Cardiac muscle cell (in vitro differentiated cells and primary cell): ENCODE measurements around the gene P2RX7. TPM values are rescaled to one million over a fixed set of nuclear protein-coding genes. Genes with fewer than 3 reads are reported as not detected.
"Not testable (repeated sequence)": the region's sequence is repeated elsewhere in the genome, so short reads cannot be mapped to it uniquely, and the experiment has no call there.

Experiments used
- DNase-seq, 2 donors: peaks; one replicate each; pipeline versions ENCODE4 v3.0.0 to v3.0.0-alpha.2; 2010 to 2017; ENCODE audit warnings: low read depth in 1 of 2, low spot score in 1 of 2
- H3K27ac ChIP-seq: fragments of 200-600 bp; sonication (generic); 2 replicates; pipeline ENCODE4 v1.5.1; 2016
- H3K27me3 ChIP-seq: fragments of 200-600 bp; sonication (generic); 2 replicates; pipeline ENCODE4 v1.6.0; 2016; ENCODE audit warnings: control low read depth
- H3K36me3 ChIP-seq: fragments of 200-600 bp; sonication (generic); 2 replicates; pipeline ENCODE4 v1.5.1; 2016; ENCODE audit warnings: control low read depth
- H3K4me1 ChIP-seq: fragments of 200-600 bp; sonication (generic); 2 replicates; pipeline ENCODE4 v1.8.1; 2017; ENCODE audit warnings: low read depth, mild to moderate bottlenecking, mixed run types
- H3K4me3 ChIP-seq: fragments of 200-600 bp; sonication (generic); 2 replicates; pipeline ENCODE4 v1.5.1; 2016; ENCODE audit warnings: mild to moderate bottlenecking
- H3K9me3 ChIP-seq: fragments of 200-600 bp; sonication (generic); 2 replicates; pipeline ENCODE4 v1.5.1; 2017; ENCODE audit warnings: low read depth, mild to moderate bottlenecking, control low read depth
- CTCF ChIP-seq: IDR thresholded peaks from 2 replicates; pipeline ENCODE4 v1.5.1; 2012; ENCODE audit warnings: low read depth, mild to moderate bottlenecking, low read length
- polyA plus RNA-seq: library from polyadenylated mRNA; unstranded; fragments of >200 nt; fragmentation: Nextera tagmentation; extraction: Ambion mirVana; gene quantifications from 2 replicates; pipeline ENCODE4 v1.2.1, GENCODE V29; 2016
- total RNA-seq: library from RNA; depleted of rRNA; stranded (reverse); fragments of >200 nt; gene quantifications from 2 replicates; pipeline ENCODE4 v1.2.3, GENCODE V29; 2016

The P2RX7 gene
- total and polyA plus RNA-seq, 2 experiments from 2014 or later: 0.03 to 0.65 TPM

GRCh38 chr12:121228919-121229665 is 96.4 kb downstream of the P2RX7 start:
- peaks cover 2% of the 10 kb centered on the region for H3K36me3 ChIP-seq
- no peak for TF ChIP-seq CTCF
- DNase-seq: no peak
- H3K4me3 ChIP-seq: no peak overlapping the region
- H3K27me3 ChIP-seq: no peaks in the 10 kb centered on the region
- H3K4me1 ChIP-seq: no peaks in the 10 kb centered on the region
- H3K27ac ChIP-seq: no peak overlapping the region
- no peaks in the 10 kb centered on the region for H3K9me3 ChIP-seq

- H3K4me3 ChIP-seq, H3K27me3 ChIP-seq, H3K4me1 ChIP-seq, H3K9me3 ChIP-seq, H3K36me3 ChIP-seq, H3K27ac ChIP-seq: not testable (repeated sequence)
- peak; percentile 83 to 89 for DNase-seq
- peak; percentile 89 for TF ChIP-seq CTCF
These were observed 97.3 kb downstream of the P2RX7 start for GRCh38 chr12:121229826-121230537.

- peaks cover 2% of the 10 kb centered on the region for H3K36me3 ChIP-seq
- H3K4me1 ChIP-seq: no peaks in the 10 kb centered on the region
- no peaks in the 10 kb centered on the region for H3K9me3 ChIP-seq
- TF ChIP-seq CTCF: no peak
- no peak overlapping the region for H3K27ac ChIP-seq
- H3K4me3 ChIP-seq: no peak overlapping the region
- H3K27me3 ChIP-seq: no peaks in the 10 kb centered on the region
- DNase-seq: no peak
These were observed 97.8 kb downstream of the P2RX7 start for GRCh38 chr12:121230538-121230907.

GRCh38 chr12:121232163-121232562 is 99.5 kb downstream of the P2RX7 start:
- H3K27me3 ChIP-seq: no peaks in the 10 kb centered on the region
- H3K36me3 ChIP-seq: no peaks in the 10 kb centered on the region
- no peak for TF ChIP-seq CTCF
- no peak overlapping the region for H3K27ac ChIP-seq
- H3K9me3 ChIP-seq: no peaks in the 10 kb centered on the region
- H3K4me3 ChIP-seq: no peak overlapping the region
- no peak for DNase-seq
- no peaks in the 10 kb centered on the region for H3K4me1 ChIP-seq

GRCh38 chr12:121232977-121233627 is 100.4 kb downstream of the P2RX7 start:
- TF ChIP-seq CTCF: no peak
- Histone ChIP-seq H3K27ac (no peak overlapping the region), H3K4me1 (no peaks in the 10 kb centered on the region), H3K27me3 (no peaks in the 10 kb centered on the region), H3K4me3 (no peak overlapping the region), H3K9me3 (no peaks in the 10 kb centered on the region), H3K36me3 (no peaks in the 10 kb centered on the region)
- DNase-seq: no peak
